Ovary (tissue), 9 donors: Measurements from ENCODE around the gene FAM180A. TPM values are rescaled to one million over a fixed set of nuclear protein-coding genes. Genes with fewer than 3 reads are reported as not detected.

ENCODE experiments used
- DNase-seq, 5 donors: peaks; one replicate each; pipeline ENCODE4 v3.0.0-alpha.2; 2019 to 2020
- H3K27ac ChIP-seq, 2 donors: fragments of 200-600 bp; one replicate each; pipeline versions ENCODE4 v1.5.1 to v1.8.0; 2019 to 2022
- H3K27me3 ChIP-seq: fragments of 200-600 bp; one replicate; pipeline ENCODE4 v1.8.0; 2022
- H3K36me3 ChIP-seq: fragments of 200-600 bp; sonication (generic); one replicate; pipeline ENCODE4 v1.5.1; 2019
- H3K4me1 ChIP-seq: one replicate; pipeline ENCODE4 v1.8.1; 2013; ENCODE audit warnings: mild to moderate bottlenecking, moderate library complexity; ENCODE audit not compliant: insufficient read depth
- H3K4me3 ChIP-seq: fragments of 200-600 bp; sonication (generic); one replicate; pipeline ENCODE4 v1.5.1; 2017
- H3K9me3 ChIP-seq, 2 donors: fragments of 200-600 bp in 1 of 2; sonication (generic) in 1 of 2; one replicate each; pipeline versions ENCODE4 v1.5.1 to v1.8.1; 2013 to 2019; ENCODE audit warnings: mild to moderate bottlenecking in 1 of 2, moderate library complexity in 1 of 2
- EP300 ChIP-seq: sonication (generic); formaldehyde crosslinking; IDR thresholded peaks from one replicate; pipeline ENCODE4 v1.6.1; 2017; ENCODE audit warnings: antibody characterized with exemption
- POLR2A ChIP-seq: fragments of 450-650 bp; IDR thresholded peaks from one replicate; pipeline ENCODE4 v1.6.1; 2017; ENCODE audit warnings: antibody characterized with exemption, mild to moderate bottlenecking, moderate library complexity
- WGBS, 3 donors: extraction: QIAGEN DNeasy Blood & Tissue Kit in 1 of 3; methylation state at CpG; one replicate each; pipeline versions ENCODE4 v1.1.5 to v1.1.7; 2013 to 2017; 5-methylcytosine and 5-hydroxymethylcytosine counted together
- intact Hi-C, 4 donors: fragments of 100-400 bp; cut with DNase I; formaldehyde crosslinking; loops; one replicate each; pipeline versions ENCODE4 v1.11.0 to v1.15.1; 2022 to 2023
- polyA plus RNA-seq, 2 donors: library from polyadenylated mRNA; stranded (reverse); fragments of 200-250 nt in 1 of 2; fragments of 350-450 nt in 1 of 2; fragmentation: Illumina TruSeq in 1 of 2; extraction: RNeasy Lipid Tissue Mini Kit (QIAGEN cat#74804) in 1 of 2; gene quantifications; one replicate each; pipeline ENCODE4 v1.2.3, GENCODE V29; 2013 to 2014
- total RNA-seq, 7 donors: library from RNA; depleted of rRNA in 2 of 7; stranded (reverse); fragments of >200 nt in 2 of 7; fragmentation: NEBNext Ultra II Directional in 3 of 7; extraction: Animal tissue kit (Norgen Biotek cat#: 25700) in 3 of 7; gene quantifications; one replicate each; pipeline versions ENCODE4 v1.1.0 to v1.2.4, GENCODE V29; 2016 to 2023
- TF ChIP-seq, protein P1 (sequence below), 3 donors: fragments of 450-650 bp in 2 of 3; fragments of 200-600 bp in 1 of 3; IDR thresholded peaks; one replicate each; pipeline versions ENCODE4 v1.5.1 to v1.8.0; 2016 to 2022; ENCODE audit warnings: antibody characterized with exemption in 3 of 3, mild to moderate bottlenecking in 1 of 3
- donor health status: DM: no; HTN: no; CAD: no; lungs with moderate emphysema.
- donor health status: DM: no; HTN: no; CAD: no.
- donor health status: Bipolar disorder and iron deficiency.
- donor health status: DM: yes; HTN: yes; CAD: no.
- donor health status: DM: no; HTN: no; CAD: no.
- donor health status: DM: yes; HTN: yes; CAD: no.

The FAM180A gene
- total and polyA plus RNA-seq, 9 donors, result 1.1 to 5.3 (median 3.1) TPM

DNA sequence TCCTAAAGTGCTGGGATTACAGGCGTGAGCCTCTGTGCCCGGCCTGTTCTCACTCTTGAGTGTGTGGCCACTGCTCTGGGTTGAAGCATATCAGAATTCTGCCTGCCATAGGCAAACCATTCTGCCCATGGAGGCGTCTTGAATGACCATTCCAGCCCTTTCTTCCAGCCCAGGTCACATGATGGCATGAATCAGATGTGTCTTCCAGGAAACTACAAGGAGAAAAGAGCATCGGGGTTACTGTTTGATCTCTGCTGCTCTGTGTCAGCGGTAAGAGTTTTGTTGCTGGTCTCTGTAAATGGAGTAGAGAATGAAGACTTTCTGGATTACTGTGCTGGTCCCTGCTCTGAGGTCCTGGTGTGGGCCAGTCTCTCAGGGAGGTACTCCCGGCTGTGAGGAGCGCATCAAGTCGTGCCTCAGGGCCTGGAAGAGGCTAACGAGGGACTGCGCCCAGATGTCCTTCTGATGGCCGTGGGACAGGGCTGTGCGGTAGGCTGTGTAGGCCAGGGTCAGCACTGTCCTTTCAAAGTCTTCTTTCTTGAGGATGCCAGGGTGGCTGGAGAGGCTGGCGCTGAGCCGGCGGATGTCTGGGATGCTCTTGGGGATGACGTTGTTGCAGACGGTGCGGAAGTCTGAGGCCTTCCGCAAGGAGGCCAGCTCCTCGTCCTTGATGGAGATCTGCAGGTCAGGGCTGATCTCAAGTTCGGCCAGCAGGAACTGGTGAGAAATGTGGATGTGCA, 14.8 kb downstream of the FAM180A start:
- Histone ChIP-seq H3K9me3 (no peaks in the 10 kb centered on the region), H3K27me3 (no peaks in the 10 kb centered on the region), H3K4me1 (no peaks in the 10 kb centered on the region), H3K27ac (no peak overlapping the region), H3K4me3 (no peak overlapping the region), H3K36me3 (no peaks in the 10 kb centered on the region)
- 91 to 94% (median 93%) methylated on average over 21 of the region's 21 CpGs for WGBS, 3 donors
- TF ChIP-seq, protein P1, sequence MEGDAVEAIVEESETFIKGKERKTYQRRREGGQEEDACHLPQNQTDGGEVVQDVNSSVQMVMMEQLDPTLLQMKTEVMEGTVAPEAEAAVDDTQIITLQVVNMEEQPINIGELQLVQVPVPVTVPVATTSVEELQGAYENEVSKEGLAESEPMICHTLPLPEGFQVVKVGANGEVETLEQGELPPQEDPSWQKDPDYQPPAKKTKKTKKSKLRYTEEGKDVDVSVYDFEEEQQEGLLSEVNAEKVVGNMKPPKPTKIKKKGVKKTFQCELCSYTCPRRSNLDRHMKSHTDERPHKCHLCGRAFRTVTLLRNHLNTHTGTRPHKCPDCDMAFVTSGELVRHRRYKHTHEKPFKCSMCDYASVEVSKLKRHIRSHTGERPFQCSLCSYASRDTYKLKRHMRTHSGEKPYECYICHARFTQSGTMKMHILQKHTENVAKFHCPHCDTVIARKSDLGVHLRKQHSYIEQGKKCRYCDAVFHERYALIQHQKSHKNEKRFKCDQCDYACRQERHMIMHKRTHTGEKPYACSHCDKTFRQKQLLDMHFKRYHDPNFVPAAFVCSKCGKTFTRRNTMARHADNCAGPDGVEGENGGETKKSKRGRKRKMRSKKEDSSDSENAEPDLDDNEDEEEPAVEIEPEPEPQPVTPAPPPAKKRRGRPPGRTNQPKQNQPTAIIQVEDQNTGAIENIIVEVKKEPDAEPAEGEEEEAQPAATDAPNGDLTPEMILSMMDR (IDR thresholded peaks at IDR 0.05), result no peak
- no peak for TF ChIP-seq EP300
- TF ChIP-seq POLR2A, result no peak
- no peak for DNase-seq
- intact Hi-C loops, result no loop called here

- no peak overlapping the region for H3K27ac ChIP-seq
- no peaks in the 10 kb centered on the region for H3K4me1 ChIP-seq
- TF ChIP-seq, protein P1 (IDR thresholded peaks at IDR 0.05), result no peak
- no peak for TF ChIP-seq POLR2A
- TF ChIP-seq EP300, result no peak
- H3K4me3 ChIP-seq, result no peak overlapping the region
- H3K27me3 ChIP-seq, result no peaks in the 10 kb centered on the region
- WGBS, 3 donors, result 86 to 91% (median 88%) methylated on average over 4 of the region's 4 CpGs
- DNase-seq, result no peak
- H3K36me3 ChIP-seq, result no peaks in the 10 kb centered on the region
- no peaks in the 10 kb centered on the region for H3K9me3 ChIP-seq
- intact Hi-C loops, result no loop called here
These were observed 17.5 kb downstream of the FAM180A start for GRCh38 chr7:135731131-135731530.

DNA sequence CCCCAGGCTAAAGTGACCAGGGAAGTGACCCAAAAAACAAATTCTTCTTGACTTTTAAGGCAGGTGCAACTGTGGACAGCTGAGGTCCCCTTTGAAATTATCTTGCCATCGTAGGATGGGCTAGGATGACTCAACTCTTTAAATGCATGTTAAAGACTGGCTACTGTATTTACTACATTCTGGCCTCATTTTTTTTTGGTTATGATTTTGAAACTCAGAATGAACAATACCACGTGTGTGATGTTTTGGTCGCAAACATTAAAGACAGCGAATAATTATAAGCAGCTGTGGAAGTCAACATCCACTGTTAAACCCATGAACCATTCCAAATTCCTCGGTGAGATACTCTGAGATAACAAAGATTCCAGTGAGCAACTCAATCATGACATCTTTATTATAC, 19.4 kb downstream of the FAM180A start:
- intact Hi-C loops, result no loop called here
- no peaks in the 10 kb centered on the region for H3K27me3 ChIP-seq
- no peaks in the 10 kb centered on the region for H3K4me1 ChIP-seq
- no peaks in the 10 kb centered on the region for H3K36me3 ChIP-seq
- no peak overlapping the region for H3K4me3 ChIP-seq
- WGBS, 3 donors, result 72 to 79% (median 77%) methylated on average over 5 of the region's 5 CpGs
- TF ChIP-seq POLR2A (no peak), EP300 (no peak)
- TF ChIP-seq, protein P1 (IDR thresholded peaks at IDR 0.05), result no peak
- no peaks in the 10 kb centered on the region for H3K9me3 ChIP-seq
- no peak for DNase-seq
- no peak overlapping the region for H3K27ac ChIP-seq

DNA sequence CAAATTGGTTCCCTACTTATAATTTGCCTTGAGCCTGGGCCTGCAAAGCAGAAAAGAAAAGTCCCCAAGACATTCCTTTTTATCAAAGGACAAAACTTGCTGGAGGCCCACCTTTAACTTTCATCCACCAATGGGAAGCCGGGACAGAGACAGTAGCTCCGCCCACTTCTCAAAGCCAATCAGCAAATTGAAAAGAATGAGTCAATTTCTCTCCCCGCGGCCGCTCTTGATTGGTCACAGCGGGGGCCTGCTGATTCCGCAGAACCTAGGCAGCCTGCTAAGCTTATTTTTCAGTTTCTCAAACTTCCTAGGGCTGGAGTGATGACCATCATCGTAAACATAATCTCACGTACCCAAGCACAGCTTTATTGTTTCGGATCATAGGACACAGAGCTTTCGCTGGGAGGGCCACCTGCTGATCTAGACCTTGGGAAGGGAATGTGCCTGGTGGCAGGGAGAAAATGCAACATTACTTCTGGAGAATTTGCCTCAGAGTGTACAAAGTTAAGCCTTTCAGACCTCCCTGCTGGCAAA, 20.4 kb downstream of the FAM180A start, which contains the start of gene SLC13A4:
Gene SLC13A4, minus strand, starts transcription at position 51 of the 534 bp plus-strand sequence. CDS start 690 bp downstream, outside the sequence.
- H3K27ac ChIP-seq, result no peak within 1 kb of the TSS
- TF ChIP-seq, protein P1 (IDR thresholded peaks at IDR 0.05), result no peak
- TF ChIP-seq EP300, result no peak

More for the DNA sequence above, 20.4 kb downstream of the FAM180A start, which contains the start of gene SLC13A4:
- intact Hi-C loops, result no loop called here
- H3K4me1 ChIP-seq, result no peaks in the 10 kb centered on the region
- H3K36me3 ChIP-seq, result no peaks in the 10 kb centered on the region
- H3K4me3 ChIP-seq, result no peak within 1 kb of the TSS
- WGBS, 3 donors, result 81 to 90% (median 90%) methylated on average over 11 of the region's 11 CpGs
- no peaks in the 10 kb centered on the region for H3K27me3 ChIP-seq
- H3K9me3 ChIP-seq, result no peaks in the 10 kb centered on the region
- DNase-seq, result no peak
